HG02642 (cell line): ENCODE measurements around the gene SUN1.

ENCODE experiments used
- ATAC-seq: cut with Tn5 transposase; IDR thresholded peaks from one replicate; pipeline ENCODE4 v1.9.1; 2021; ENCODE audit warnings: mild to moderate bottlenecking; ENCODE audit not compliant: unreplicated experiment, poor library complexity

SUN1 gene

GRCh38 chr7:888081-889024 is 56.1 kb downstream of the SUN1 start:
- ATAC-seq = no peak

DNA sequence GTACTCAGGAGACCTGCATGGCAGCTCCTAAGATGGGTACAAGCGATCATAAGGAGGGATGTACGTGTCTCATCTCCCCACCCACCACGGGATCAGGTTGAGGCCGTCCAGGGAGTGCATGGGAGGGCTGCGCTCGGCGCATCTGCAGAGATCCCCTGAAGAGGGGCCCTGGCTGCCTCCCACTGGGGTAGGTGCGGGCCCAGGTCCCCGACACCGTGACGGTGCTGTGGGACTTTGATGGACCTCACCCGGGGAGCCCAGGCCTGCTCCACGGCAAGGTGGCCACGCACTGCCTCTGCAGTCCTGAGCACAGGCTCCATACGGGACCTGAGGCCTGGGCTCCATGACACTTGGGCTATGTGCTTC is 56.7 kb downstream of the SUN1 start:
- no peak for ATAC-seq

- no peak for ATAC-seq
These were observed 57.1 kb downstream of the SUN1 start for GRCh38 chr7:889391-889790.

DNA sequence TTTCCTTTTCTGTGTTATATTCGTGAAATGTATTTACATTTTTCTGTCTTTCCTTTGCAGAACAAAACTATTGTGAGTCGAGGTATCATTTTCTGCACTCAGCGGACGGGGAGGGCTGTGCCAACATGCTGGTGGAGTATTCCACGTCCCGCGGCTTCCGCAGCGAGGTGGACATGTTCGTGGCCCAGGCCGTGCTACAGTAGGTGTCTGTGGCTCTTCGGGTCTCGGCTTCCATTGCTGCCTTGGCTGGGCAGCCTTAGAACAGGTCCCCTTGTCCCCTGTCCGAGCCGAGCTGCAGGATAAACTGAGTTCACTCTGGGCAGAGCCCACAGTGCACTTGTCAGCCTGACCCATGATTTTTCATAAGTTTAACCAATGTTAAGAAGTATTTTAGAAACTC is 58.6 kb downstream of the SUN1 start:
- ATAC-seq = no peak

- no peak for ATAC-seq
These were observed 59.0 kb downstream of the SUN1 start for GRCh38 chr7:891291-891690.

GRCh38 chr7:891805-892204 is 59.5 kb downstream of the SUN1 start:
- ATAC-seq = no peak

GRCh38 chr7:892648-893593 is 60.6 kb downstream of the SUN1 start:
- ATAC-seq = no peak

DNA sequence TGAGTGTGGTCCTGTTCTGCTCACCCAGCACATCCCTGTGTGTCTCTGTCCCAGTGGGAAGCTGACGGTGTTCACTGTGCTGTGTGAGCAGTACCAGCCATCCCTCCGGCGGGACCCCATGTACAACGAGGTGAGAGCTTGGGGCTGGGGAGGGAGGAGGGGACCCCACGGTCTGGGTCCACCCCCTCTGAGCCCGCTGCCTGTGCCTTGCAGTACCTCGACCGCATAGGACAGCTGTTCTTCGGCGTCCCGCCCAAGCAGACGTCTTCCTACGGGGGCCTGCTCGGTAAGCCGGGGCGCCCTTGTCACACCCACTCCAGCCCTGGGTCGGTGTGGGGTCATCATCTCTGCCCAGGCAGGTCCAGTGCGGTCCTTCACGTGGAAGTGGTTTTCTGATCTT is 61.4 kb downstream of the SUN1 start:
- no peak for ATAC-seq

DNA sequence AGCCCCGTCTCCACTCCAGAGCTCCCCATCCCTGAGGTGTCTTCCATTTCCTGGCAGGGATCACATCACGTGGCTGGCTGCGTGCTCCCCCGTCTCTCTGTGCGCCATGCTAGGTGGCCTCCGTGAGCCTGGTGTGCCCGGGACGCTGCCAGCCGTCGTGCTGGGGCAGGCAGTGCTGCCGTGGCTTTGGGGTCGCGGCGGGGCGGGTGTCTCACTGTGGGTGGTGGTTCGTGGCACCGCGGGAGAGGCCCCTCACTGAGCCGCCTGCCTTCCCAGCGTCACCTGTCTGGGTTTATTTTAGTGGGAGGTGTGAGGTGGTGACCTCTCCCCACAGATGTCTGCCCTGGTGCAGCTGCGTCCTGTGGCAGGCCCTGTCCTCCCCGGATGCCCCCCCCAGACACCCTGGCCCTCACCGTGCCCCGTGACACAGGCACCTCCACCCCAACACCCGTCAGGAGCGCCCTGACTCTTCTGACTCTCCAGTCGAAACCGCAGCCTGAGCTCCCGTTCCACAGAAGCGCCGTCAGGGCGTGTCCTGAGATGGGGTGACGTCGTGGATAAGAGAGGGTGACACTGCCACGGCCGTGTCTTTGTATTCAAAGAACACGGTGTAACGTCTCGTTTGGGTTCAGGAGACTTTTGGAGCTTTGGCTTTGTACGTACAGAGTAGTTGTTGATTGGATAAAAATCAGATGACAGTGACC is 62.0 kb downstream of the SUN1 start:
- no peak for ATAC-seq

DNA sequence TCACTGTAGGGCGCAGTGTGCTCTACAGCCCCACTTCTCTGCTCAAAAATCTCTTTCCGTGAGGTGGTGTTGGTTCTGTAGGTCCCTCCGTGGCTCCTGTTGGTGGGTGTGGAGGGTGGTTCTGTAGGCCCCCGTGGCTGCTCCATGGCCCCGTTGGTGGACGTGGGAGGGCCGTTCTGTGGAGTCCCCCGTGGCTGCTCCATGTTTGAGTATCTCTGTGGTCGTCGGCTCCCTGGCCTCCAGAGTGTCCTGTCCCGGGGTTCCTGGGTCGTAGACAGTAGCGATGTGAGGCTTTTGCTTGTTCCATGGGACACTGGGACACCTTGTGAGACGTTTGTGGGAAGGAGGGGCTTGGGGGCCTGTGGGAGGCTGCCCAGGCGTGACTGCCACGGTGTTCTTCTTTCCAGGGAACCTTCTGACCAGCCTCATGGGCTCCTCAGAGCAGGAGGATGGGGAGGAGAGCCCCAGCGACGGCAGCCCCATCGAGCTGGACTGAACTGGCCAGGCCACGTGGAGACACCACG is 62.7 kb downstream of the SUN1 start:
- no peak for ATAC-seq

DNA sequence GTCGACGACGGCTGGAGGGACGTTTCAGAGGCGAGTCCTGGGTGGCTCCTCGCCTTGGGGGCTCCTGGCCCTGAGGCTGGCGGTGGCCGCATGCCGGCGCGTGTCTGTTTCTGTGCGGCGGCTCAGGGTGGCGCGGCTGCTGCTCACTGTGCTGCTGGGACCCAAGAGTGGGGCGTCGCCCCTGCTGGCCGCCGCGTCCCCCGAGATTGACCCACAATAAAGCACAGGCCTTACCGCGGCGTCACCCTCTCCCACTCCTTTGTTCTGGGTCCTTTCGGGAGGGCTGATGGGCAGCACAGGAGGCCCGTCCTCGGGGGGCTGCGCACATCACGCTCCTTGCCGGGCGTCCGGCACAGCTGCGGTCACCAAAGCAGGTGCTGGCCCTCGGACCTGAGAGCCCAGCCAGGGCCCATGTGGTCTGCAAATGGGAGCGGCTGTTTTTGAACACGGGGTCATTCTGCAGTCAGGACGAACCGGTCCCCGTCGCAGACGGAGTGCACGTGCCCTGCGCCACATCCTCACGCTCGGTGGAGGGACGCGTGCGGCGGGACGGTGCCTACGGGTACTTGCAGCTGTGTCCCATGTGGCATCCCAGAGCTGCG is 63.3 kb downstream of the SUN1 start:
- no peak for ATAC-seq

GRCh38 chr7:896346-897075 is 64.2 kb downstream of the SUN1 start:
- ATAC-seq = no peak

- no peak for ATAC-seq
These were observed 64.8 kb downstream of the SUN1 start for GRCh38 chr7:897086-897485.

DNA sequence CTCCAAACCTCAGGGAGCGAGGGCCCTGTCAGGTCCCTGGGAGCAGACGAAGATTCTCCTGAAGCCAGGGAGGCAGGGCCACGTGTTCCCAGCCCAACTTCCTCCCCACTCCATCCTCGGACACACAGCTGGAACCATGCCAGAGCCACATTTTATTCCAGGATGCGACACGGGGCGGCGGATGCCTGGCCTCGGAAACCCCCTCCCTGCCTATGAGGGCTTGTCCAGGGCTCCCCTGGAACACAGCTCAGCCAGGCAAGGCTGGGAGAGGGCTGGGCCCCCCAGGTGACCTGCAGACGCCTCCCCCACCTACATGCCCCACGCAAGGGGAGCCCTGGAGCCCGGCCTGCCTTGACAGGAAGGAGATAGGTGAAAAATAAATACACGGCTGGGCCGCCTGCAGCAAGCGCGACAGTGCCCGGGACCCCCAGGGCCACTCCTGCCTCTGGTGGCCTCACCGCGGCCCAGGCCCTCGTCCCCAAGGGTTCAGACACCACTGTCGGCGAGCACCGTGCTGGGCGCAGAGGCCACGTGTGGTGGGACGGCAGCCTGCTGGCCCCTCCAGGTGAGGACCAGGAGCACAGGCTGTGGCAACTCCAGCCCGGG is 65.6 kb downstream of the SUN1 start:
- no peak for ATAC-seq

- no peak for ATAC-seq
These were observed 66.2 kb downstream of the SUN1 start for GRCh38 chr7:898460-898854.

DNA sequence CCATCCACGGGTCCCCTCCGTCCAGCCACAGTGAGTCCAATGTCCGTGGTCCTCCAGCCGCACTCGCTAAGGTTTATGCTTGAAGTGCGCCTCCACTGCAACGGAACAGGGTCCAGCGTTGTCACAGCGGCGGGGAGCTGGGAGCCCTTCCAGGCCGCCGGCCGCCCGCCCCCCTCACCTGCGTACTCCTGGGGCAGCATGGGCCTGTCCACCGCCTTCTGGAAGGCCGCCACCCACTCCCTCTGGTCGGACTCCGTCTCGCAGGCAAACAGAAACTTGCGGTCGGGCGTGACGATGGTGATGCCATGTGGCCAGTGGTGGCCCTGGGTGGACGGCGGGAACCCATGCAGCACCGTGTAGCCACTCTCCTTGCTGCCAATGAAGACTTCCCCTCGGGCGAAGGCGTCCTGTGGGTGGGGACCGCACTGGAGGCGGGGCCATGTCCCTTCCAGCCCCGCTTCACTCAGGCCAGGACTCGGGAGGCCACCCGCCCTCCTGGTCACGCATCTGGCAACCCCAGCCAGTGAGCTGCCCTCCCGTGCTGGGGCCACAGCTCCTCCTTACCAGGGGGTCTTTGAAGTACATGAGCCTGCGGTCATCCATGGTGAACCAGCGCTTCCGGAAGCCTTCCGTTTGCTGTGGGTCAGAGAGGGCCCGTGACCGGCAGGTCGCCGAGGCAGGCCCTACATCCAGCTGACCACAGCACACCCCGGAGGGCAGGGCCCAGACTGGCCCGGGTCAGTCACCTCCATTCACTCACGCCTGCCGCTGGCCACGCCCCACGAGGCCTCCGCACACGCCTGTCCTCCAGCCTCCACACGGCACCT is 66.8 kb downstream of the SUN1 start:
- no peak for ATAC-seq

GRCh38 chr7:899806-900205 is 67.5 kb downstream of the SUN1 start:
- ATAC-seq = no peak
